Neural crest cell (in vitro differentiated cells): ENCODE data around the gene POU6F1. TPM values are rescaled to one million over a fixed set of nuclear protein-coding genes. Genes with fewer than 3 reads are reported as not detected.

Source experiments
- DNase-seq: peaks from one replicate; pipeline ENCODE4 v3.0.0; 2021; ENCODE audit warnings: low read depth, mixed read lengths, low spot score
- H3K27ac Mint-ChIP-seq: one replicate; pipeline ENCODE4 v1.8.0; 2021; ENCODE audit warnings: mild to moderate bottlenecking, mixed read lengths; ENCODE audit not compliant: unreplicated experiment
- H3K27me3 Mint-ChIP-seq: 2 replicates; pipeline ENCODE4 v1.8.0; 2021; ENCODE audit warnings: low read depth, mild to moderate bottlenecking, mixed read lengths
- H3K36me3 Mint-ChIP-seq: 2 replicates; pipeline ENCODE4 v1.8.0; 2021; ENCODE audit warnings: low read depth, mild to moderate bottlenecking, mixed read lengths
- H3K4me1 Mint-ChIP-seq: 2 replicates; pipeline ENCODE4 v1.8.0; 2021; ENCODE audit warnings: mixed read lengths
- H3K4me3 Mint-ChIP-seq: one replicate; pipeline ENCODE4 v1.8.0; 2021; ENCODE audit warnings: mild to moderate bottlenecking, mixed read lengths
- H3K9me3 Mint-ChIP-seq: 2 replicates; pipeline ENCODE4 v1.8.0; 2021; ENCODE audit warnings: mixed read lengths
- total RNA-seq: library from RNA; stranded (reverse); gene quantifications from 2 replicates; pipeline ENCODE4 v1.2.1, GENCODE V29; 2021
- TF ChIP-seq, protein P1 (sequence below): fragments of 200-600 bp; sonication (generic); conservative IDR thresholded peaks from 2 replicates; pipeline ENCODE4 v1.5.0; 2021; ENCODE audit warnings: antibody characterized with exemption, mild to moderate bottlenecking

POU6F1 gene
- total RNA-seq, 1 donor from 2014 or later: 7.7 TPM

DNA sequence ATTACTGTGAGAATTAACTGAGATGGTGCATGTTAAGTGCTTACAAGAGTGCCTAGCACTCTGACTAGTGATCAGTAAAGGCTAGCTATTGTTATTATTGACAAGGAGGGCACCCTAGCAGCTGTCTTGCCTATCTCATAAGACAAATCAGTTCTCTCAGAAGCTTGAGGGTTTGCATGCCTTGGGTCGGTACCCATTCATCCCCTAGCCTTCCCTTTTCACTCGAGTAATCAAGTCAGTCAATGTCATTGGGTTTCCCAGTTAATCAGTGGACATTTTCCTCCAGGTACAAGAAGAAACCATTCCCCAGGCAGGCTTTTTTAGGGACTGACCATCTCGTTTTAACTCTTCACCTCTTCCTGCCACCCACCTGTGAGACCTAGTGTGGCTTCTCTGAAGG, 34.5 kb downstream of the POU6F1 start:
- TF ChIP-seq, protein P1, sequence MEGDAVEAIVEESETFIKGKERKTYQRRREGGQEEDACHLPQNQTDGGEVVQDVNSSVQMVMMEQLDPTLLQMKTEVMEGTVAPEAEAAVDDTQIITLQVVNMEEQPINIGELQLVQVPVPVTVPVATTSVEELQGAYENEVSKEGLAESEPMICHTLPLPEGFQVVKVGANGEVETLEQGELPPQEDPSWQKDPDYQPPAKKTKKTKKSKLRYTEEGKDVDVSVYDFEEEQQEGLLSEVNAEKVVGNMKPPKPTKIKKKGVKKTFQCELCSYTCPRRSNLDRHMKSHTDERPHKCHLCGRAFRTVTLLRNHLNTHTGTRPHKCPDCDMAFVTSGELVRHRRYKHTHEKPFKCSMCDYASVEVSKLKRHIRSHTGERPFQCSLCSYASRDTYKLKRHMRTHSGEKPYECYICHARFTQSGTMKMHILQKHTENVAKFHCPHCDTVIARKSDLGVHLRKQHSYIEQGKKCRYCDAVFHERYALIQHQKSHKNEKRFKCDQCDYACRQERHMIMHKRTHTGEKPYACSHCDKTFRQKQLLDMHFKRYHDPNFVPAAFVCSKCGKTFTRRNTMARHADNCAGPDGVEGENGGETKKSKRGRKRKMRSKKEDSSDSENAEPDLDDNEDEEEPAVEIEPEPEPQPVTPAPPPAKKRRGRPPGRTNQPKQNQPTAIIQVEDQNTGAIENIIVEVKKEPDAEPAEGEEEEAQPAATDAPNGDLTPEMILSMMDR: no peak
- H3K36me3 Mint-ChIP-seq: no peaks in the 10 kb centered on the region
- H3K27ac Mint-ChIP-seq: no peak overlapping the region
- no peak for DNase-seq
- no peak overlapping the region for H3K4me3 Mint-ChIP-seq
- H3K27me3 Mint-ChIP-seq: no peaks in the 10 kb centered on the region
- no peaks in the 10 kb centered on the region for H3K4me1 Mint-ChIP-seq
- H3K9me3 Mint-ChIP-seq: no peaks in the 10 kb centered on the region

DNA sequence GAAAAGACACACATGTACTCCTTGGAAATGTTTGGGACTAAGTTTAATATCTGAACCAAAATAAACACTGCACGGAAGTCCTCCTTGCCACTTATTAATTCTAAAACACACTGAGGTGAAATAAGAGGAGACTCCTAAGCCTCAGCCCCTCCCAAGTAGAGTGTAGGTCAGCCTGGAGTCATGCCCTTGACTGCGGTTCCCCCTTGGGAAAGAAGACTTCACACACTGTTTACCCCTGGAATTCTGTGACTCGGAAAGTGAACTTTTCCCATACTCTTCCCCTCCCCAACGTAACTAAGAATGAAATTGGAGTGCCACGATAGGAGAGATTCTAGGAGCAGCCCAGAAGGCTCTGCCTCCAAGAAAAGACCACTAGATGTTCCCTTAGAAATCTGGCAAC, 36.3 kb downstream of the POU6F1 start:
- TF ChIP-seq, protein P1: no peak
- H3K27ac Mint-ChIP-seq: no peak overlapping the region
- H3K36me3 Mint-ChIP-seq: no peaks in the 10 kb centered on the region
- H3K4me1 Mint-ChIP-seq: no peaks in the 10 kb centered on the region
- peaks cover 3% of the 10 kb centered on the region for H3K27me3 Mint-ChIP-seq
- no peaks in the 10 kb centered on the region for H3K9me3 Mint-ChIP-seq
- DNase-seq: no peak
- H3K4me3 Mint-ChIP-seq: no peak overlapping the region

DNA sequence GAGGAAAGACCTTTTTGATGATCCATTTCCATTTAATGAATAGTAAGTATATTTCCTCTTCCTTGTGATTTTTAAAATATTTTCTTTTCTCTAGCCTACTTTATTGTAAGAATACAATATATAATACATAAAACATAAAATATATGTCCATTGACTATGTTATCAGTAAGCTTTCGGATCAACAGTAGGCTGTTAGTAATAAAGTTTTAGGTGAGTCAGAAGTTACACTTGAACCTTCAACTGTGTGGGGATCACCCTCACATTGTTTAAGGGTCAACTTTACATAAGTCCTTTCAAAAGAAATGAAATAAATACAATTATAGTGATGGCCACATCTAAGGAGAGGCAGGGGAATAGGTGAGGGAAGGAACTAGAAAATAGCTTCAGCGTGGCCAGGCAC, 40.0 kb downstream of the POU6F1 start:
- no peaks in the 10 kb centered on the region for H3K9me3 Mint-ChIP-seq
- peaks cover 3% of the 10 kb centered on the region for H3K27me3 Mint-ChIP-seq
- no peaks in the 10 kb centered on the region for H3K4me1 Mint-ChIP-seq
- no peak for DNase-seq
- H3K4me3 Mint-ChIP-seq: no peak overlapping the region
- TF ChIP-seq, protein P1: no peak
- H3K27ac Mint-ChIP-seq: no peak overlapping the region
- no peaks in the 10 kb centered on the region for H3K36me3 Mint-ChIP-seq

DNA sequence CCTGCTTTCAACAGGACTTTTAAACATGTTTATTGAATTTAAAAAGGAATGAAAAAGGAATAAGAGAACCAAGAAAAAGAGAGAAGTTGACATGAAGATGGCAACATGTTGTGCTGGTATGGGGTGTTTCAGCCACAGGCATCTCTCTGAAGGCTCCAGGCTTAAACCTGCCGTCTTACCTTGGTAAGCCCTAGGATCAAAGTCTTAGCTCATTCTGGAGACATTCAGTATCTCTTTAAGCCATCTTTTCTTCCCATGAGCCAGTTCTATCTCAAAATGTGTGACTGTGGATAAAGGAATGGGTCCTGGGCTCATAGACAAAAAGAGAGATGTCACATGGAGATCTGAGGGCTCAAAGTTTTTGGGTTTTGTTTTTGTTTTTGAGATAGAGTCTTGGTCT, 43.4 kb downstream of the POU6F1 start:
- Mint-ChIP-seq H3K4me1 (peaks cover 5% of the 10 kb centered on the region), H3K27me3 (peaks cover 3% of the 10 kb centered on the region), H3K27ac (no peak overlapping the region), H3K36me3 (no peaks in the 10 kb centered on the region), H3K4me3 (peak overlapping the region; percentile 47), H3K9me3 (no peaks in the 10 kb centered on the region)
- no peak for DNase-seq
- TF ChIP-seq, protein P1: no peak

DNA sequence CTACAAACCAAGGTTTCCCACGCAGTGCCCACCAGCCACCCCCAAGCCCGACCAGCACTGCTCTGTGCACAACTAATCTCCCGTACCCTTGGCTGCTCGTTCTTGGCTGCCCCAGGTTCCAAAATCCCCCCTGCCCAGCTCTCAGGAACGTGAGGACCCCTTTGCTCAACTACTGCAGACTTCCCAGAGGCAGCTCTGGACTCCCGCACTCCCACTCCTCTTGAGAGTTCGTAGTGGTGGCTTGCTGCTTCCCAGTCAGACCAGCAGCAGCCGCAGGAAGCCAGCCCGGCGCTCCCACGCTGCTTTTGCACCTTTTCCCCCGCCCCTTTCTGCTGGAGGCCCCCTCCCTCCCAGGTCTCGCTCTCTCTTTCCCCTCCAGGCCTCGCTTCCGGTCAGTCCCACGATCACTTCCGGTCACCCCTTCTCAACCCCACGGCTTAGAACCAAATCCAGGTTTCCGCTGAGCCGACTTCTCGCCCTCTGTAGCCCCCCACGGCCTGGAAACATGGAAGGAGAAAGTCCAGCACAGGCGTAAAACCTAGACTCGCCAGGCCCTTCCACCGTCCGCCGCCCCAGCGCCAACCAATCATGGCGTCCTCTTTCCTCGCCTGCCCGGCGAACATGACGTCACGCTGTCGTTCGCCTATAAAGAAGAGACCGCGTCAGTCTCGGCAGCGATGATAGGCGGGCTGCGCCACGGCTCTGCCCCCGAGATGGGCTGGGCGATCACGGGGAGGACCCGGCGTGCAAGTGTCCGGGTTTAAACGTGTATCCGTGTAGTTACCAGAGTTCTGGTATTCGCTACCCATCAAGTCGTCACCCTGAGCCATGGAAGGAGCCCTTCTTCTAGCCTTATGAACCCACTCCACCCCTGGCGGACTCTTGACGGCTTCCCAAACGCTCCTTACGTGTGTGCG, 45.1 kb downstream of the POU6F1 start, which contains the start of gene TFCP2:
TSS of gene TFCP2 (minus strand) at position 621 of the 917 bp plus-strand sequence. CDS start 713 bp downstream, outside the sequence.
- H3K27ac Mint-ChIP-seq: no peak within 1 kb of the TSS
- H3K4me1 Mint-ChIP-seq: peaks cover 5% of the 10 kb centered on the region
- peak; percentile 72 for DNase-seq
- H3K27me3 Mint-ChIP-seq: peaks cover 3% of the 10 kb centered on the region
- H3K36me3 Mint-ChIP-seq: no peaks in the 10 kb centered on the region
- peak within 1 kb of the TSS; percentile 77 for H3K4me3 Mint-ChIP-seq
- H3K9me3 Mint-ChIP-seq: no peaks in the 10 kb centered on the region
- TF ChIP-seq, protein P1: no peak
